Trophoblast cell (in vitro differentiated cells and primary cell): ENCODE results near the gene PDF.

Source experiments
- DNase-seq, 2 donors: peaks; one replicate each; pipeline ENCODE4 v3.0.0-alpha.2; 2016
- H2AFZ ChIP-seq: 2 replicates; pipeline ENCODE4 v1.6.1; 2013; ENCODE audit warnings: low read length, moderate library complexity, mild to moderate bottlenecking; ENCODE audit not compliant: insufficient read depth, poor library complexity
- H2AK5ac ChIP-seq: 2 replicates; pipeline ENCODE4 v1.6.1; 2013; ENCODE audit warnings: mild to moderate bottlenecking, low read length
- H2BK120ac ChIP-seq: 2 replicates; pipeline ENCODE4 v1.6.1; 2013; ENCODE audit warnings: low read length, mild to moderate bottlenecking, moderate library complexity; ENCODE audit not compliant: insufficient read depth, poor library complexity
- H2BK12ac ChIP-seq: 2 replicates; pipeline ENCODE4 v1.6.1; 2013; ENCODE audit warnings: mild to moderate bottlenecking, low read length, moderate library complexity
- H2BK5ac ChIP-seq: 2 replicates; pipeline ENCODE4 v1.6.1; 2013; ENCODE audit warnings: low read length, low read depth, moderate library complexity, mild to moderate bottlenecking; ENCODE audit not compliant: poor library complexity
- H3K14ac ChIP-seq: 2 replicates; pipeline ENCODE4 v1.6.1; 2013; ENCODE audit warnings: mild to moderate bottlenecking, low read length
- H3K18ac ChIP-seq: 2 replicates; pipeline ENCODE4 v1.6.1; 2013; ENCODE audit warnings: mild to moderate bottlenecking, low read length
- H3K23ac ChIP-seq: 2 replicates; pipeline ENCODE4 v1.6.1; 2013; ENCODE audit warnings: low read length
- H3K27ac ChIP-seq: 2 replicates; pipeline ENCODE4 v1.5.1; 2013; ENCODE audit warnings: low read depth, mild to moderate bottlenecking, inconsistent platforms, low read length, moderate library complexity
- H3K27me3 ChIP-seq: 2 replicates; pipeline ENCODE4 v1.6.1; 2013; ENCODE audit warnings: inconsistent platforms, mild to moderate bottlenecking, low read length, moderate library complexity; ENCODE audit not compliant: insufficient read depth
- H3K36me3 ChIP-seq, 2 experiments: 1 replicate in 1 of 2; 2 replicates in 1 of 2; pipeline ENCODE4 v1.6.1; 2013; ENCODE audit warnings: low read length in 2 of 2, mild to moderate bottlenecking in 2 of 2, moderate library complexity in 1 of 2; ENCODE audit not compliant: insufficient read depth in 2 of 2, control insufficient read depth in 1 of 2
- H3K4ac ChIP-seq: 2 replicates; pipeline ENCODE4 v1.6.1; 2013; ENCODE audit warnings: low read depth, mild to moderate bottlenecking, low read length, moderate library complexity
- H3K4me1 ChIP-seq, 2 experiments: 1 replicate in 1 of 2; 2 replicates in 1 of 2; pipeline ENCODE4 v1.6.1; 2013; ENCODE audit warnings: low read length in 2 of 2, mild to moderate bottlenecking in 2 of 2, moderate library complexity in 1 of 2; ENCODE audit not compliant: insufficient read depth in 2 of 2, control insufficient read depth in 1 of 2
- H3K4me2 ChIP-seq: 2 replicates; pipeline ENCODE4 v1.6.1; 2013; ENCODE audit warnings: inconsistent platforms, mild to moderate bottlenecking, low read length, moderate library complexity
- H3K4me3 ChIP-seq: 2 replicates; pipeline ENCODE4 v1.5.1; 2013; ENCODE audit warnings: mild to moderate bottlenecking, low read depth, low read length, inconsistent platforms
- H3K79me1 ChIP-seq: one replicate; pipeline ENCODE4 v1.6.1; 2013; ENCODE audit warnings: low read length
- H3K79me2 ChIP-seq: 2 replicates; pipeline ENCODE4 v1.6.1; 2013; ENCODE audit warnings: low read length, mild to moderate bottlenecking; ENCODE audit not compliant: control insufficient read depth, insufficient read depth, poor library complexity
- H3K9ac ChIP-seq: 2 replicates; pipeline ENCODE4 v1.6.1; 2013; ENCODE audit warnings: mild to moderate bottlenecking, low read length
- H3K9me3 ChIP-seq: 2 replicates; pipeline ENCODE4 v1.6.1; 2013; ENCODE audit warnings: low read depth, mild to moderate bottlenecking, control low read depth, inconsistent platforms, low read length; ENCODE audit not compliant: insufficient read depth
- H4K12ac ChIP-seq: 2 replicates; pipeline ENCODE4 v1.6.1; 2013; ENCODE audit warnings: low read depth, mild to moderate bottlenecking, low read length, moderate library complexity
- H4K8ac ChIP-seq: 2 replicates; pipeline ENCODE4 v1.6.1; 2013; ENCODE audit warnings: low read depth, mild to moderate bottlenecking, low read length, moderate library complexity
- H4K91ac ChIP-seq: one replicate; pipeline ENCODE4 v1.6.1; 2013; ENCODE audit warnings: low read depth, mild to moderate bottlenecking, low read length, moderate library complexity
- WGBS: extraction: QIAGEN DNeasy Blood & Tissue Kit; methylation state at CpG from one replicate; pipeline ENCODE4 v1.1.7; 2013; ENCODE audit warnings: missing lambda C conversion rate; ENCODE audit not compliant: insufficient read length, insufficient coverage; ENCODE audit errors: extremely low coverage; 5-methylcytosine and 5-hydroxymethylcytosine counted together

Gene PDF

GRCh38 chr16:69277413-69277812 lies 53.0 kb downstream of the PDF start:
- H2AK5ac ChIP-seq, result no peak overlapping the region
- H3K18ac ChIP-seq, result no peak overlapping the region
- peaks cover 0 to 1% of the 10 kb centered on the region in 2 experiments for H3K36me3 ChIP-seq
- no peak overlapping the region for H3K27ac ChIP-seq
- H3K9ac ChIP-seq, result no peak overlapping the region
- no peak overlapping the region for H2AFZ ChIP-seq
- no peak overlapping the region for H2BK120ac ChIP-seq
- no peak overlapping the region for H3K4me3 ChIP-seq
- H3K79me1 ChIP-seq, result no peaks in the 10 kb centered on the region
- H4K12ac ChIP-seq, result no peak overlapping the region
- no peak overlapping the region for H2BK5ac ChIP-seq
- no peak overlapping the region for H3K14ac ChIP-seq
- H4K91ac ChIP-seq, result no peak overlapping the region
- H3K79me2 ChIP-seq, result no peaks in the 10 kb centered on the region
- no peaks in the 10 kb centered on the region for H3K4me1 ChIP-seq
- WGBS, result no CpG with 5 or more reads among the region's 1 CpG
- H4K8ac ChIP-seq, result no peak overlapping the region
- DNase-seq, result no peak
- H2BK12ac ChIP-seq, result no peak overlapping the region
- no peak overlapping the region for H3K4me2 ChIP-seq
- H3K4ac ChIP-seq, result no peak overlapping the region
- no peaks in the 10 kb centered on the region for H3K9me3 ChIP-seq
- no peaks in the 10 kb centered on the region for H3K27me3 ChIP-seq
- no peak overlapping the region for H3K23ac ChIP-seq
